Raji (cell line): ENCODE results near the gene PRR14L.

Experiments
- POLR2A ChIP-seq: IDR thresholded peaks from 2 replicates; pipeline ENCODE4 v1.6.1; 2011; ENCODE audit warnings: low read depth, low read length, control low read depth; ENCODE audit not compliant: insufficient read depth

Gene PRR14L

DNA sequence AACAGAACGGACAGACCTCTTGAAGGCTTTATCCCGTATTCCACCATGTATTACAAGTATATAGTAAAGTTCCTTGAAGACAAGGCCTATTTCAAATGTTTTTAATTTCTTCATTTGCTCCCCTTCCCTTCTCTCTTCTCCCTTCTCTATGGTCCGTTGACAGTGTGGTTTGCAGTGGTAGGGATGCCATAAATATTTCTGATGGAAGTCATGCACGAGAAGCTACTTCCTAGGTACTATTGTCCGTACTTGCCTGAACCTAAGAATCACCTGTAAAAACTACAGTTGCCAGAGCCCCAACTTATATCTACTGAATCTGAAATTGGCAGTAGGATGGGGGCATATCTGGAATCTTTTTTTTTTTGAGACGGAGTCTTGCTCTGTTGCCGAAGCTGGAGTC is 90.7 kb downstream of the PRR14L start:
- TF ChIP-seq POLR2A: no peak

DNA sequence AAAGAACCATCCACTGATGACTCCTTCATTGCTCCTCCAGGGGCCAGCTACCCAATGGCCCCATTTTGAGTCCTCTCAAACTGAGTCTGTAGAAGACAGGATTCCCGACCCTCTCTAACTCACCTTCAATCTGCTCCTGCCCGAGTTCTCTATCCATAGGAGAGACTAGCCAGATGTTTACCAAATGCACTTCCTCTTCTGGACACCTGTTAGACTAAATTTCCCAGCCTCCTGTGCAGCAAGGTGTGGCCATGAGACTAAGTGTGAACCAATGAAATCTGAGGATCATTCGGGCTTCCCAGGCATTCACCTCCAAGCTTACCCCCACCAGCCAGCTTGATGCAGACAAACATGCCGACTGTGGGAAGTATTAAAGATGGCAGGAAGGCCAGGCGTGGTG is 95.5 kb downstream of the PRR14L start:
- TF ChIP-seq POLR2A: no peak

DNA sequence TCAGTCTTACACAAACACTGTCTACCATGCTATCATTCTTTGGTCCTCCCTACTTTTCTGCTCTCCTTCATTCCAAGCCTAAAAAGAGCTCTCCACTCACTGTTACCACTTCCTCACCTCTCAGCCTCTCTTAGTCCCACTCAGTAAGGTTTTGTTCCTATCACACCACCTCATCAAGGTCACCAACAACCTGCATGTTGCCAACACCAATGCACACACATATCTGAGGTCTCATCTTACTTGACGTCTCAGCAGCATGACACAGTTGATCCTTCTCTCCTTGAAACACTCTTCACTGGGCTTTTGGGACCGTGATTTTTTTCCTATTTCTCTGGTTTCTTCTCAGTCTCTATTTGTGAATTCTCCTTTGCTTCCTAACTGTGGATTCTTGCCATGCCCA is 96.0 kb downstream of the PRR14L start:
- TF ChIP-seq POLR2A: no peak

DNA sequence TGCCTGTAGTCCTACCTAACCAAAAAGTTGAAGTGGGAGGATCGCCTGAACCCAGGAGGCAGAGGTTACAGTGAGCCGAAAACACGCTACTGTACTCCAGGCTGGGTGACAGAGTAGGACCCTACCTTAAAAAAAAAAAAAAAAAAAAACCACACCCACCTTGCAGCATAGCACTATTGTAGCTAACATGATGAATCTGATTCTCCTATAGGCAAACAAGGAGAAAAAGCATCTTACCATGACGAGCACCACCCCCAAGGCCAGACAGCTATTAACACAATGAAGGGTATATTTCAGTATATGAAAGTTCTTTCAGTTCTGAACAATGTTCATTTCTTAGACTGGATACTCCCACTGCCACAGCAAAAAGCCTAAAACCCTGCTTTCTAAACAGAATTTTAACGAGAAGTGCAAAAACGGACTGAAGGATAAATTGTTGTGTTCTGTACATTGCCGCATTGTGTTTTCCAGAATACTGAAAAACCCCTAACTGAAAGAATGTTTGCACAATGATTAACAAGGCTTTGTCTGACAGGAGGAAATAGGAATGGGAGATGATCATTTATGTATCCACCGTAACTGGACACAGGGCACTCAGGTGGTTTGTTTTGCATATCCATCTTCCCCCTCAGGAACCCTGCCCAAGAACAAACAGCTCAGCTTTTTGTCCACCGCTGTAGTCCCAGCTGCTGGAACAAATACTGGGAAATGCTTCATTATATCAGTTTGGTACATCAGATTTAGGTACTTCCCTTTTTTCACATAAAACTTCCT is 96.8 kb downstream of the PRR14L start:
- no peak for TF ChIP-seq POLR2A

GRCh38 chr22:31652088-31652487 is 97.8 kb downstream of the PRR14L start:
- no peak for TF ChIP-seq POLR2A

- no peak for TF ChIP-seq POLR2A
These were observed 98.3 kb downstream of the PRR14L start for GRCh38 chr22:31651664-31652063.

DNA sequence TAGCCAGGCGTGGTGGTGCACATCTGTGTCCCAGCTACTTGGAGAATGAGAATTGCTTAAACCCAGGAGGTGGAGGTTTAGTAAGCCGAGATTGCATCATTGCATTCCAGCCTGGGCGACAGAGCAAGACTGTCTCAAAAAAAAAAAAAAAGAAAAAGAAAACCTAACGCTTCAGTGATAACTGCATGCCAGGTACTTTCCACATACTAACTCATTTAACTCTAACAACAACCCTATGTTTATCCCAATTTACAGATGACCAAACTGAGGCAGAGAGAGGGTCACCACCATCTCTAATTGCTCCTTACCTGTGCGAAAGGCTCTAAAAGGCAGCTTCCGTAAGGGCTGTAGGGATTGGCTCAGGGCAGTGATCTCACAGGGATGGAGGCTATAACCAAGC is 99.5 kb downstream of the PRR14L start:
- TF ChIP-seq POLR2A: no peak

GRCh38 chr22:31647523-31648320 is 102.2 kb downstream of the PRR14L start:
- TF ChIP-seq POLR2A: no peak

DNA sequence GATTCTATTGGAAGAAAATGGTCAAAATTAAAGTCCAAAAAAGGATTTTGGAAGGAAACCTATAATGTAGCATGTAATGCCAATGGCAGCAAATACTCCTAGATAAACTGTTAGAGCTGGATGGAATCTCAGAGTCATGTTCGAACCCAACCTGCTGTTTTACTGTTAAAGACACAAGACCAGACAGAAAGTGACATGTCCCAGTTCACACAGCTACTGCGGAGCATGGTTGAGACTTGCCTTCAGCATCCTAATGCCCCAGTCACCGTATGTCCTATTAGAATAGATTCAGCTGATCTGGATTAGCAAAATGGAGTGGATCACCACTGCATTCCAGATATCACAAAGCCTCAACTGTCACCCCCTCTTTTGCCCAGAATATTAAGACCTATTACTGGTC is 102.9 kb downstream of the PRR14L start:
- TF ChIP-seq POLR2A: no peak

- no peak for TF ChIP-seq POLR2A
These were observed 103.5 kb downstream of the PRR14L start for GRCh38 chr22:31646186-31647019.

DNA sequence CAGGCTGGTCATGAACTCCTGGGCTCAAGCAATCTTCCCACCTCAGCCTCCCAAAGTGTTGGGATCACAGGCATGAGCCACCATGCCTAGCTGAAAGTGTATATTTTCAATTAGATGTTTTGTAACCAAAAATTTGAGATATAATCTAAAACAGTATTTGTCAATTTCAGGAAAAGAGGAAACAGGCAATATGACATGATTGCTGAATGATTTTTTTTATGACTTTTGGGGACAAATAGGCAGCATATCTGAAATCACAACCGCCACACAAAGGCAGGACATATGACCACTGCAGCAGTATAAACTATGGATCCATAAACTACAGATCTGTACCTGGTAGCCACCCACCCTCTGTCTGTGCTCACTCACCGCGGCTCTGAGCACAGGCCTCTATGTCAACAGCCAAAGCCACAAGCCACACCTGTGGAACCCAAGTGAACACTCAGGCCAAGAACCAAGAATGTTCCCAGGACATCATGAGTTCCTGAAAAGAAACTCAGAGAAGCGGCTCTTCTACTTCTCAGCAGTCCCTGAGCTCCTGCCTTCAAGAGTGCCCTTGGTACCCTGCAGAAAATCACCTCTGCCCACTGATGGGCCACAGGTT is 110.4 kb downstream of the PRR14L start:
- TF ChIP-seq POLR2A: no peak

DNA sequence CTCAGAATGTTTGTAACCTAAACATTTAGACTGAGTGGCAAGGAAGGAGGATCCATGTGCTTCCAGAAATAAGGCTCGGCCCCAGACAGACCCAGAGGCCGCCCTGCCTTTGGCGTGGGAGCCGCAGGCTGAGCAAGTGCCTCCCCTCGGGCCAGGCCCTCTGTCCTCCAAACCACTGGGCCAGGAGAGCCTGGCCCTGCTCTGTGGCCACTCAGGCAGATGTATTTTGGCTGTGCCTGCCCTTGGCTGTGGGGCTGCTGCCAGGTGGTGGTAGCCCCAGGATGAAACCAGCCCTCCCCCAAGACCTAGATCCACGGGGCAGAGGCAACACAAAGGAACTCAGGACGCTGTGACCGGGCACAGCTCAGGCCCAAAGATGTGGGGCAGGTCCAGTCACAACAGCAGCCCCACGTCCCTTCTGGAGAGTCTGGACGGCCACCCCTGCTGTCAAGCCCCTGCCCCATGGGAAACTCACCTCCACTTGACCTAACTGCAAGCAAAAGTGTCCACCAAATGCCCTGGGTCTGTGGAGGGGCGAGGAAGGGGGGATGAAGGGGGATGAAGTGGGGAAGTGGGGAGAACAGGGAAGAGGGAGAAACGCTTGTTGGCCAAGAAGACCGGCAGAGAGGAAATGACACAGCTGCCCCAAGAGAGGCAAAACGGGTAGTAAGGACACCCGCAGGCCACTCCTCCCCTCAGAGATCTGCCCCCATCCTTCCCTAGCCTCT is 111.9 kb downstream of the PRR14L start:
- TF ChIP-seq POLR2A: peak; percentile 56

GRCh38 chr22:31637447-31637890 is 112.5 kb downstream of the PRR14L start:
- TF ChIP-seq POLR2A: peak; percentile 39; the same call in 1 of the 2 replicates

DNA sequence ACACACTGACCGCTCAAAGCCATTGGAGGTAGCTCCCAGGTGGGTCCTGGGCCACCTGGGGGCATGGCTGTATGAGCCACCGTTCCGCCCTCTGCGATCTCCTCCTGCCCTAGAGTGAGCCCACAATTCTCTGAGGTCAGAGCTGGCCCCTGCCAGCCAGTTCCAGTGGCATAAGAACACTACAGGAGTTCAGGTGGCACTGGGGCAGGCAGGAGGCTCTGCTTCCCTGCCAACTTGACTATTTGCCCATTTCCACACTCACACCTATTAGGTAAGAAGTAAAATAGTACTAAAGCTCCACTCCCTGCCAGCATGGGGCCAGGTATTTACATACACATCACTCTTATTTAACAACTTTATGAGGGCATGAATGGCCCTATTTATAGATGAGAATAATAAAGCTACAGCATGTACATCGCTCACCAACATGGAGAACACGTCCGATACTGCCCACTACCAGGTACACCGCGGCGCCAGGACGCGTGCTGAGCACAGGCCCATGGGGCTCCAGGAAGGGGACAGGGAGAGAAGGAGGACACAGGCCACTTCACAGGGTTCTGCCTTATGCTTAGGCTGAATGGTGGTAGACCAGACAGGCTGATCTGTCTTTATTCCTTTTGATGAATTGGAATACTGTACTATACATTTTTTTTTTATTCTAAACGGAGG is 114.2 kb downstream of the PRR14L start:
- TF ChIP-seq POLR2A: no peak
